KMS-11 (cell line): ENCODE data around the gene DYNLL1.
"Not testable (repeated sequence)": the region's sequence is repeated elsewhere in the genome, so short reads cannot be mapped to it uniquely, and the experiment has no call there.

Source experiments
- H2AFZ ChIP-seq: fragments of 200-600 bp; sonication (generic); 2 replicates; pipeline ENCODE4 v1.6.1; 2016; ENCODE audit warnings: antibody characterized with exemption, mixed run types, low read depth
- H3K27ac ChIP-seq: fragments of 200-600 bp; sonication (generic); 2 replicates; pipeline ENCODE4 v1.6.1; 2016; ENCODE audit warnings: mild to moderate bottlenecking, mixed run types
- H3K27me3 ChIP-seq: fragments of 200-600 bp; sonication (generic); 2 replicates; pipeline ENCODE4 v1.6.1; 2017; ENCODE audit warnings: mild to moderate bottlenecking, low read depth, mixed run types, moderate library complexity; ENCODE audit not compliant: insufficient read depth
- H3K36me3 ChIP-seq: fragments of 200-600 bp; sonication (generic); 2 replicates; pipeline ENCODE4 v1.6.1; 2017; ENCODE audit warnings: mild to moderate bottlenecking, mixed run types; ENCODE audit not compliant: insufficient read depth
- H3K4me1 ChIP-seq: fragments of 200-600 bp; sonication (generic); 2 replicates; pipeline ENCODE4 v1.6.1; 2016; ENCODE audit warnings: mild to moderate bottlenecking, low read depth, mixed run types; ENCODE audit not compliant: poor library complexity, severe bottlenecking
- H3K4me2 ChIP-seq: fragments of 200-600 bp; sonication (generic); 2 replicates; pipeline ENCODE4 v1.7.0; 2016; ENCODE audit warnings: mild to moderate bottlenecking, mixed run types
- H3K4me3 ChIP-seq: fragments of 200-600 bp; sonication (generic); IDR thresholded peaks from 2 replicates; pipeline ENCODE4 v1.6.1; 2017; ENCODE audit warnings: low read depth, low read length, mixed read lengths; ENCODE audit not compliant: insufficient read depth
- H3K79me2 ChIP-seq: fragments of 200-600 bp; sonication (generic); 2 replicates; pipeline ENCODE4 v1.6.1; 2016; ENCODE audit warnings: low read depth, mixed run types; ENCODE audit not compliant: insufficient read depth
- H3K9ac ChIP-seq: fragments of 200-600 bp; sonication (generic); 2 replicates; pipeline ENCODE4 v1.6.1; 2016; ENCODE audit warnings: mild to moderate bottlenecking, mixed run types
- H4K20me1 ChIP-seq: fragments of 200-600 bp; sonication (generic); 2 replicates; pipeline ENCODE4 v1.6.1; 2016; ENCODE audit warnings: mild to moderate bottlenecking, mixed run types; ENCODE audit not compliant: insufficient read depth
- CTCF ChIP-seq: fragments of 200-600 bp; sonication (generic); conservative IDR thresholded peaks from 2 replicates; pipeline ENCODE4 v1.6.1; 2017; ENCODE audit warnings: low read depth, mild to moderate bottlenecking, antibody characterized with exemption, low read length, moderate library complexity, mixed read lengths

Gene DYNLL1

GRCh38 chr12:120483621-120484020, 12.3 kb upstream of the DYNLL1 start:
- Histone ChIP-seq H3K4me1 (no peaks in the 10 kb centered on the region), H3K27ac (no peak overlapping the region), H3K9ac (no peak overlapping the region), H3K36me3 (no peaks in the 10 kb centered on the region), H3K27me3 (no peaks in the 10 kb centered on the region), H3K4me3 (no peak overlapping the region), H3K4me2 (no peak overlapping the region), H4K20me1 (no peaks in the 10 kb centered on the region), H3K79me2 (no peaks in the 10 kb centered on the region), H2AFZ (no peak overlapping the region)
- TF ChIP-seq CTCF: no peak

GRCh38 chr12:120485961-120486881, 9.7 kb upstream of the DYNLL1 start:
- H3K27ac ChIP-seq: no peak overlapping the region
- H3K4me3 ChIP-seq: no peak overlapping the region
- no peak overlapping the region for H3K9ac ChIP-seq
- no peaks in the 10 kb centered on the region for H3K79me2 ChIP-seq
- H3K4me1 ChIP-seq: no peaks in the 10 kb centered on the region
- H2AFZ ChIP-seq: no peak overlapping the region
- no peaks in the 10 kb centered on the region for H3K36me3 ChIP-seq
- TF ChIP-seq CTCF: no peak
- no peaks in the 10 kb centered on the region for H3K27me3 ChIP-seq
- no peaks in the 10 kb centered on the region for H4K20me1 ChIP-seq
- H3K4me2 ChIP-seq: no peak overlapping the region

- H3K4me1 ChIP-seq, H4K20me1 ChIP-seq, H2AFZ ChIP-seq, H3K79me2 ChIP-seq, H3K9ac ChIP-seq, H3K36me3 ChIP-seq, H3K27me3 ChIP-seq, H3K4me3 ChIP-seq, H3K4me2 ChIP-seq, H3K27ac ChIP-seq: not testable (repeated sequence)
Measured at GRCh38 chr12:120487552-120487951, 8.4 kb upstream of the DYNLL1 start.

GRCh38 chr12:120488057-120488640, 7.8 kb upstream of the DYNLL1 start:
- H2AFZ ChIP-seq: no peak overlapping the region
- H3K27ac ChIP-seq: no peak overlapping the region

More at GRCh38 chr12:120488057-120488640, 7.8 kb upstream of the DYNLL1 start:
- Histone ChIP-seq H3K36me3 (no peaks in the 10 kb centered on the region), H3K4me1 (no peaks in the 10 kb centered on the region), H3K79me2 (no peaks in the 10 kb centered on the region), H3K4me2 (no peak overlapping the region), H4K20me1 (no peaks in the 10 kb centered on the region), H3K4me3 (no peak overlapping the region), H3K27me3 (no peaks in the 10 kb centered on the region), H3K9ac (no peak overlapping the region)
- TF ChIP-seq CTCF: no peak
